IPS DF 4.7 (cell line): ENCODE data around the gene CPT1B.
"Not testable (repeated sequence)": the region's sequence is repeated elsewhere in the genome, so short reads cannot be mapped to it uniquely, and the experiment has no call there.

Experiments
- DNase-seq: peaks from one replicate; pipeline ENCODE4 v3.0.0-alpha.2; 2013; ENCODE audit warnings: low spot score; ENCODE audit errors: extremely low read depth

Gene CPT1B

GRCh38 chr22:50529897-50530579 lies 48.2 kb downstream of the CPT1B start, which contains the start of gene TYMP:
Gene TYMP, minus strand, starts transcription at chr22:50530012. Its CDS starts 303 bp downstream, at chr22:50529709.
- DNase-seq = no peak

GRCh38 chr22:50529416-50529896 lies 48.8 kb downstream of the CPT1B start:
- DNase-seq = no peak

- DNase-seq = no peak
These were observed 49.4 kb downstream of the CPT1B start for GRCh38 chr22:50528682-50529415.

GRCh38 chr22:50527921-50528681 lies 50.1 kb downstream of the CPT1B start:
- no peak for DNase-seq

GRCh38 chr22:50526834-50527801 lies 51.1 kb downstream of the CPT1B start:
- no peak for DNase-seq

GRCh38 chr22:50526108-50526833 lies 52.0 kb downstream of the CPT1B start:
- DNase-seq = no peak

- DNase-seq = no peak
These were observed 52.4 kb downstream of the CPT1B start for GRCh38 chr22:50525858-50526107.

GRCh38 chr22:50525104-50525857 lies 52.9 kb downstream of the CPT1B start, which contains the start of gene SCO2:
Gene SCO2, minus strand, starts transcription at chr22:50525598. Its CDS starts 1,187 bp downstream, at chr22:50524411.
- DNase-seq = no peak

- DNase-seq = no peak
These were observed 53.5 kb downstream of the CPT1B start for GRCh38 chr22:50524676-50525103.

- DNase-seq = no peak
These were observed 54.2 kb downstream of the CPT1B start for GRCh38 chr22:50523806-50524675.

GRCh38 chr22:50523458-50523805 lies 54.8 kb downstream of the CPT1B start:
- no peak for DNase-seq

GRCh38 chr22:50522806-50523438 lies 55.3 kb downstream of the CPT1B start:
- no peak for DNase-seq

- no peak for DNase-seq
These were observed 55.9 kb downstream of the CPT1B start for GRCh38 chr22:50522208-50522805.

GRCh38 chr22:50521710-50522109 lies 56.5 kb downstream of the CPT1B start:
- no peak for DNase-seq

GRCh38 chr22:50520826-50521453 lies 57.3 kb downstream of the CPT1B start:
- no peak for DNase-seq

GRCh38 chr22:50520184-50520583 lies 58.0 kb downstream of the CPT1B start:
- not testable (repeated sequence) for DNase-seq

- no peak for DNase-seq
These were observed 59.1 kb downstream of the CPT1B start for GRCh38 chr22:50519151-50519550.
